ENCODE measurements around the gene SETBP1.

DNA sequence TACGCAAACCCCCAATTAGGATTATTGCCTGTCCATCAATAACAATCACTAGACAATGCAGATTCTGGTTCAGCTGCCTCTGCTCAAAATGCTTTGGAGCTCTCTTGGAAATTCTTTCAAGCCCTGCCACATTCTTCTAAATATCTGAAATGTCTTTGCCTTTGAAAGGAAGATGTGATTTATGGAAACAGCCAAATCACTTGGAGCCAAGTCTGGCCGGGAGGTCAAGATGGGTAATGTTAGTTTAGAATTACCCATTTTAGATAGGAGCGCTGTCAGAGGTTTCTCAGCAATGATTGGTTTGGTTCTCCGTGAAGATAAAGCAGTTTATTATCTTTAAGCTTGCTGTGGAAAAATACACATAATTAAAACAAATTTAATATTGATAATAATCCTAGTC is 306.7 kb downstream of the SETBP1 start:
- no peak for TF ChIP-seq YY1 (IDR thresholded peaks at IDR 0.05; ENCODE audit: insufficient read depth, insufficient read length)
- no peak for TF ChIP-seq SUZ12 (IDR thresholded peaks at IDR 0.05; ENCODE audit: extremely low read depth, insufficient read depth, insufficient read length)
- TF ChIP-seq ZNF274 (IDR thresholded peaks at IDR 0.05; ENCODE audit: low read depth, low read length) = no peak
